Hematopoietic multipotent progenitor cell treated with erythropoietin and hydrocortisone succinate and interleukin-3 and kit ligand, for 15 days (in vitro differentiated cells): ENCODE measurements around the gene ANGPT4.
"Not testable (repeated sequence)": the region's sequence is repeated elsewhere in the genome, so short reads cannot be mapped to it uniquely, and the experiment has no call there.

Experiments
- DNase-seq: peaks from one replicate; pipeline ENCODE4 v3.0.0-alpha.2; 2015; ENCODE audit warnings: low spot score

Gene ANGPT4

DNA sequence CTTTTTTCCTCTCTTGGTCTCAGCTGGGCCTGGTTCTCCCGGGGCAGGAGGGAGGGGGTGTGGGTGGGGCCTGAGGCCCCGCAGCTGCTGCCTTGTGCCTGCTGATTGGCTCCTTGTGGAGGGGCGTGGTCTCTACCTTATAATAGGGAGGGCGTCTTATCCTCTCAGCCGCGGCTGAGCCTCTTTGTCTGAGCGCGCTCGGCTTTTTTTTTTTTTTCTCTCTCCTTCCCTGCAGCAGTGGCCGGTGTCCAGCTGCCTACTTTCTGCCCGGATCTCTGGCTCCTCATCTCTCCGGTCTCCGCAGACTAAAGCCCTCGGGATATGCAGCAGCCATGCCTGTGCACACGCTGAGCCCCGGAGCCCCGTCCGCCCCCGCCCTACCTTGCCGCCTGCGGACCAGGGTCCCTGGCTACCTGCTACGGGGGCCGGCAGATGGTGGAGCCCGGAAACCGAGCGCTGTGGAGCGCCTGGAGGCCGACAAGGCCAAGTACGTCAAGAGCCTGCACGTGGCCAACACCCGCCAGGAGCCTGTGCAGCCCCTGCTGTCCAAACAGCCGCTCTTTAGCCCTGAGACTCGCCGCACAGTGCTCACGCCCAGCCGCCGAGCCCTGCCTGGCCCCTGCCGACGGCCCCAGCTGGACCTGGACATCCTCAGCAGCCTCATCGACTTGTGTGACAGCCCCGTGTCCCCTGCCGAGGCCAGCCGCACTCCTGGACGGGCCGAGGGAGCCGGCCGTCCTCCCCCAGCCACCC is 71.5 kb downstream of the ANGPT4 start:
- DNase-seq = peak; percentile 92

DNA sequence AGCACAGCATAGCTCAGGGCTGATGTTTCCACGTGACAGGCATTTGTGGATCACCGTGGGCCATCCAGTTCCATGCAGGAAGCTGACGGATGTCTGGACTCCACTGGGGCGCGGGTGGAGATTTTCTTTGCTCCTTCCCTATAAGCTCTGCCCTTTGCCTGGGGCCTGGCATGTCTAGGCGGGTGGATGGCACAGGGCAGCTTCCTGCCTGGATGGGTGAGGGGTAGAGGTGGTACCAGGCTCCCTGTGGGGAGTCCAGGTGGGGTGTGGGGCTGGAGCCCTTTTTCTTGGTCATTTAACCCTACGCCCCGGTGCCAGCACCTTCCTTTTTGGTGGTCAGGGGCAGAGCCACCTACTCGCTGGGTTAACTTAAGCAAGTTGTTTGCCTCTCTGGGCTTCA is 72.2 kb downstream of the ANGPT4 start:
- no peak for DNase-seq

GRCh38 chr20:842547-842940 is 73.6 kb downstream of the ANGPT4 start:
- no peak for DNase-seq

GRCh38 chr20:841568-842546 is 74.3 kb downstream of the ANGPT4 start:
- no peak for DNase-seq

DNA sequence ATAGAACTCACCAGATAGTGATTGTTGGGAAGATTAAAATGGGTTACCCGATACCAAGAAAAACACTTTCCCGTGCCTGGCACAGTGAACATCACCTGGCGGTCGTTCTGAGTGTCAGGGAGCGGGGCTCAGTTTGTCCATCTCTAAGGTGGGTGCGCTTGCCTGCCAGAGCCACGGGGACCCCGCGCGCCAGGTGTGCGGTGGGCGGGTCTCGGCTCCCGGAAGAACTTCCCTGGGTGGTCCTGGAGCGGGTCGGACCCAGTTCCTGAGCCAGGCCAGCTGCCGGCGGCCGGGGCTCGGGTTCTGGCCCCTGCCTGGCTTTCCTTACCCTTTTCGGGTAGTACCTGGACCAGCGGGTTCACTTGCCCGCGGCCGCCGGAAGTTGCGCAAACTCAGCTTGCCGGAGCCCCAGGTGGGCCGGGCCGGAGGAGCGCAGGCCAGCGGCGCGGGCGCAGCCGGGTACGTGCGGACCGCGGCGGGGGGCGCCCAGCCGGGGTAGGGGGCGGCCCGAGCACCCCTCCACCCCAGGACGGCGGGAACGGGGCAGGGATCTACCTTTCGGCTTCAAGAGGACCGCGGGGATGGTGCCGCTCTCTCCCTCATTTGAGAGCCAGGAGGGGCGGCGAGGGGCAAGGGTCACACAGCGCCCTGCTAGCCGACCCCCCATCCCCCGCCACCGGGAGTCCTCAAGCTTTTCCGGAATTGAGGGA is 75.1 kb downstream of the ANGPT4 start:
- DNase-seq = no peak

DNA sequence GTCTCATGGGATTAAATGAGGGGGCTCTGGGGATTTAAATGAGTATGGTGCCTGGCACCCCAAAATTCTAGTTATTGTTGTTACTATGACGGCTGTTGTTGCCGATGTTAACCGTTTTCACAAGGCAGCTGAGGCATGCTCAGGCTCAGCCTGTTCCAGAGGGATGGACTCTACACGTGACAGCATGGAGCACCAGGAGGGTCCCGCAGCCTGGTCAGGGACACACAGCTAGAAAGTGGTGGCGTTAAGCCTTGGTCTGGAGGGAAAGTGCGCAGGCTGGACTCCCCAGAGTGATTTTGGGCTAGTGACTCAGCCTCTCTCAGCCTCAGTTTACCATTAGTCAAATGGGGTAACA is 75.7 kb downstream of the ANGPT4 start:
- no peak for DNase-seq

DNA sequence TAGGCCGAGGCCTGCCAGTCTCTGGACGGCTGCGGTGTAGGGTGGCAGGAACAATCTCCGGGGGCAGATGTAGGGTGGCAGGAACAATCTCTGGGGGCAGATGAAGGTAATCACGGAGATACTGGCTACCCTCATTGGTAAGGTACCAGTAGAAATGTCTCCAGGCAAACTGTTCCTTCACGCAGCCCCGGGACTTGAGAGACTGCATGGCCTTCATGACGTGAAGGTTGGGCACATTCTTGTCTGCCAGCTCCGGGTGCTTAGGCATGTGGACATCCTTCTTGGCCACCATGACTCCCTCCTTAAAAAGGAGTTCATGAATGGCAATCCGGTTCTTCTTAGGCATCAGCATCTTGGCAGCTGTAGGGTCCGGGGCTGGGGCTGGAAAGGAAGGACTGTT is 76.5 kb downstream of the ANGPT4 start:
- DNase-seq = no peak

DNA sequence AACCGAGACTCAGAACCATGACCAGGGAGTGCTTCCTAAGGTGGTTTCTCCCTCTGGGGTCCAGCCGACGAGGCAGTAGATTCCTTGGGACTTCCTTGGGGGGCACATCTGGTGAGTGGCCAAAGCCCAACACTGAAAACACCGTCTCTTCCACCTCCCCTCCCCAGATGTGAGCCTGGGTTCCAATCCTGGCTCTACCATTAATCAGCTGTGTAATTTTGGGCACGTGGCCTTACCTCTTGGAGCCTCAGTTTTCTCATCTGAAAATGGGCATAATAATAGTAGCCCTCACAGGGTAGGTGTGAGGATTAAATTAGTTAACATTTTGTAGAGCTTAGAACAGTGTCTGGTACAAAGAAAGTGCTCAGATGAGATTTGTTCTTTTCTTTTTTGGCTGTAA is 77.1 kb downstream of the ANGPT4 start:
- no peak for DNase-seq

GRCh38 chr20:836190-836589 is 79.9 kb downstream of the ANGPT4 start:
- DNase-seq = no peak

DNA sequence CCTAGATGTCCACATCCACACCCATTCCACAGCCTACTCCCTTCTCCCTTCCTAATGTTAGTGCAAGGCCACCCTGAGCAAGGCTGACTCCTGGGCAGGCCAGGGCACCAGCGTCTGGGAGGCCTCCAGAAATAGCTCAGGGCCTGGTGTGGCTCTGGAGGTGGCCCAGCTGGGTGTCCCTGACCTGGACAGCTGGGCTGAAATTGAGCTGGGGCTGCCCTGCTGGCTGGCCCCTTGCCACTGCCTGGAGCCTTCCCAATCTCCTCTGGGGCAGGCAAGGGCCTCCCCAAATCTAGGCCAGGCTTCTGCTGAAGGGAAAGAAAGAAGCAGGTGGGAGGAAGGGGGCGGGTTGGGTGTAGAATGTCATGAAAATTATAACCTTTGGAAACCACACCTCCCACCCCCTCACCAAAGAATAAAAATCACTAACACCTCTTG is 80.5 kb downstream of the ANGPT4 start:
- peak; percentile 27 for DNase-seq

GRCh38 chr20:834151-834746 is 81.9 kb downstream of the ANGPT4 start:
- DNase-seq = no peak

- DNase-seq = peak; percentile 95
These were observed 82.5 kb downstream of the ANGPT4 start, which contains the start of gene FAM110A for GRCh38 chr20:833450-834150. Gene FAM110A (plus strand): TSS chr20:833715. CDS start chr20:844805, 11,090 bp downstream.

GRCh38 chr20:833121-833449 is 83.0 kb downstream of the ANGPT4 start:
- DNase-seq = no peak

DNA sequence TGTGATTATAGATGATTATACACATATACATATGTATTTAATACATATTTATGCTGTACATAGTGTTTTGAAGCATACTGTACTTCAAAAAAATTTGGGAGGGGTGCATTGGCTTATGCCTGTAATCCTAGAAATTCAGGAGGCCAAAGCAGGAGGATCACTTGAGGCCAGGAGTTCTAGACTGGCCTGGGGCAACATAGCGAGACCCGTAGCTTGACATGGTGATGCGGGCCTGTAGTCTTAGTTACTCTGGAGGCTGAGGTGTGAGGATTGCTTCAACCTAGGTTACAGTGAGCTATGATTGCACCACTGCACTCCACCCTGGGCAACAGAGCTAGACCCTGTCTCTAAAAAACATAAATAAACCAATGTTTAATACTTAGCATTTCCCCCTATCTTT is 84.2 kb downstream of the ANGPT4 start:
- no peak for DNase-seq

DNA sequence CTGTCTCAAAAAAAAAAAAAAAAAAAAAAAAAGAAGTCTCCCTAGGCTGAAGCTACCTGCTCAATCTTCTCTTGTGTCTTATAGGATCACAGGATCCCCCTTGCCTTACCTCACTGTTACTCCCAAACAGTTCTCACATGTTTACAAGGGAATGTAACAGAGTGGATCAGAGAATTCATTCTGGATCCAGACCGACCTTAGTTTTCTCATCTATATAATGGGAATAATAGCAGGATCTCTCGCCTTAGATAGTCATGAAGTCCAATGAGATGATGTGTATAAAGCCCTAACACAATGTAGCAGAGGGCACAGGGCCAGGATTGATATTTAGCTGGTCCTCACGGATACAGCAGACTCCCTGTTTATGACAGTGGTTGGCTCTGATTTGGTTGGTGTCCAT is 84.9 kb downstream of the ANGPT4 start:
- DNase-seq = no peak

DNA sequence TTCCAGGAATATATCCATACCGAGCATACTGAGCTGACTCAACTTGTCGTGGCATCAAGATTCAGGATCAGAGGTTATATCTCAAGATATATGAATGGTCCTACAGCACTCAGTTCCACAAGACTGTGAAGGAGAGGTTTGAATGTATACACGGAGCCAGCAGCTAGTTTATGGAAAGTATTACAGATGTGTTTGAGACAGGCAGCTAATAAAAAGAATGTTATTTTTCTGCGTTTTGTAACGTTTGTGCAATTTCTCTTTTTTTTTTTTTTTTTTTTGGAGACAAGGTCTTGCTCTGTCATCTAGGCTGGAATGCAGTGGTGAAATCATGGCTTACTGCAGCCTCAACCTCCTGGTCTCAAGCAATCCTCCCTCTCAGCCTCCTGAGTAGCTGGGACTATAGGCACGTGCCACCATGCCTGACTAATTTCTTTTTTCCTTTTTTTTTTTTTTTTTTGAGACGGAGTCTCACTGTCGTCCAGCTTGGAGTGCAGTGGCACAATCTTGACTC is 86.1 kb downstream of the ANGPT4 start:
- DNase-seq = no peak

- no peak for DNase-seq
These were observed 86.6 kb downstream of the ANGPT4 start for GRCh38 chr20:829551-829950.

- DNase-seq = peak; percentile 69
These were observed 87.1 kb downstream of the ANGPT4 start for GRCh38 chr20:828987-829386.

DNA sequence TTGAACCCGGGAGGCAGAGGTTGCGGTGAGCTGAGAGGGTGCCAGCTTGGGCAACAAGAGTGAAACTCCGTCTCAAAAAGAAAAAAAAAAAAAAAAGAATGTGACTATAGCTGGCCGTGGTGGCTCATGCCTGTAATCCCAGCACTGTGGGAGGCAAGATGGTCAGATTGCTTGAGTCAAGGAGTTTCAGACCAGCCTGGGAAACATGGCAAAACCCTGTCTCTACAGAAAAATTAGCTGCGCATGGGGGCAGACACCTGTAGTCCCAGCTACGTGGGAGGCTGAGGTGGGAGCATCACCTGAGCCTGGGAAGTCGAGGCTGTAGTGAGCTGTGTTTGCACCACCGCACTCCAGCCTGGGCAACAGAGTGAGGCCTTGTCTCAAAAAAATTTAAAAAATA is 88.2 kb downstream of the ANGPT4 start:
- DNase-seq = not testable (repeated sequence)

- no peak for DNase-seq
These were observed 89.3 kb downstream of the ANGPT4 start for GRCh38 chr20:826695-827323.
